SH-SY5Y (cell line): ENCODE results near the gene ILRUN.

Experiments
- GATA2 ChIP-seq: IDR thresholded peaks from 2 replicates; pipeline ENCODE4 v1.6.1; 2011; ENCODE audit warnings: mild to moderate bottlenecking, low read depth, low read length
- GATA3 ChIP-seq: IDR thresholded peaks from 2 replicates; pipeline ENCODE4 v1.6.1; 2011; ENCODE audit warnings: low read depth, mild to moderate bottlenecking, low read length, moderate library complexity

Gene ILRUN

GRCh38 chr6:34696739-34697543 is at the start of gene ILRUN:
Gene ILRUN (minus strand): TSS chr6:34696767. CDS start chr6:34696603, 164 bp downstream.
- no peak for TF ChIP-seq GATA3
- no peak; the same call in 1 of the 2 replicates for TF ChIP-seq GATA2

- TF ChIP-seq GATA3 (no peak), GATA2 (no peak)
Measured at GRCh38 chr6:34745277-34746103, 48.9 kb upstream of the ILRUN start.

GRCh38 chr6:34743625-34744293 is 47.2 kb upstream of the ILRUN start:
- TF ChIP-seq GATA3 (no peak), GATA2 (no peak)

- TF ChIP-seq GATA3 (no peak), GATA2 (no peak)
Measured at GRCh38 chr6:34742094-34742493, 45.5 kb upstream of the ILRUN start.

- no peak for TF ChIP-seq GATA2
- TF ChIP-seq GATA3 = no peak
Measured at GRCh38 chr6:34736823-34737222, 40.3 kb upstream of the ILRUN start.

- no peak for TF ChIP-seq GATA3
- no peak for TF ChIP-seq GATA2
Measured at GRCh38 chr6:34731393-34732060, 35.0 kb upstream of the ILRUN start.

GRCh38 chr6:34729631-34730470 is 33.3 kb upstream of the ILRUN start:
- TF ChIP-seq GATA3 (no peak), GATA2 (no peak)

- no peak for TF ChIP-seq GATA3
- TF ChIP-seq GATA2 = no peak
Measured at GRCh38 chr6:34726055-34726454, 29.5 kb upstream of the ILRUN start.

- no peak for TF ChIP-seq GATA2
- no peak for TF ChIP-seq GATA3
Measured at GRCh38 chr6:34723203-34723602, 26.6 kb upstream of the ILRUN start.

GRCh38 chr6:34722451-34722850 is 25.9 kb upstream of the ILRUN start:
- TF ChIP-seq GATA3 = no peak
- no peak for TF ChIP-seq GATA2

GRCh38 chr6:34718976-34719375 is 22.4 kb upstream of the ILRUN start:
- TF ChIP-seq GATA3 = no peak
- TF ChIP-seq GATA2 = no peak

GRCh38 chr6:34717466-34717865 is 20.9 kb upstream of the ILRUN start:
- TF ChIP-seq GATA3 (no peak), GATA2 (no peak)

- TF ChIP-seq GATA3 = no peak
- TF ChIP-seq GATA2 = no peak
Measured at GRCh38 chr6:34714663-34715062, 18.1 kb upstream of the ILRUN start.
